ENCODE measurements around the gene MUSK. TPM values are rescaled to one million over a fixed set of nuclear protein-coding genes. Genes with fewer than 3 reads are reported as not detected.

The MUSK gene
- total and polyA plus RNA-seq, 2 donors (not counting 3 experiments of a cell fraction or from before 2014, with no cell fraction given), result 0.08 TPM; not detected in 1

DNA sequence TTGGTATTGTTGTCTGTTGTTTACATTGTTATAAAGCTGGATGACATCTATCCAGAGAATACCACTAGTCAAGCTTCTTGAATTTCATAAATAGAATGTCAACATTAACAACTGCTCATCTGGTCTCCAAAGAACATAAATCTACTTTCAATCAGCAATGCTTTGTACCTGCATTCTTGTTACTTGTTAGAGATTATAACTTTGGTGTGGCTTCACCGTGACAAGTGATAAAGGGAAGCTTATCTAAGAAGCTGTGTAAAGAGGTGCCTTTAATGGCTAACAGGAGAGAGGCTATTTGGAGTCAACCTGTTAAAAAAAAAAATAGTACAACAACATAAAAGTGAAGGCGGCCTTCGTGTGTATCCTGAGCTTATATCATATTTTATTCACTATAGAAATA is 41.8 kb downstream of the MUSK start:
- dilution Hi-C loops (cut with MboI; ENCODE audit: extremely low pct_ligation_motif_present, low sequenced_read_pairs), result no loop called here
- no peaks in the 10 kb centered on the region for H3K9me3 ChIP-seq (replicated peaks; ENCODE audit: control insufficient read depth, insufficient read depth, low read length)
- no peaks in the 10 kb centered on the region for H3K79me2 ChIP-seq (ENCODE audit: control insufficient read depth, insufficient read depth, low read length)
- H3K27me3 ChIP-seq (ENCODE audit: control insufficient read depth in 2 of 2, insufficient read depth in 2 of 2, low read length in 2 of 2), result no peaks in the 10 kb centered on the region
- no peak overlapping the region for H3K4me3 ChIP-seq (replicated peaks in 1 of 3; ENCODE audit: insufficient read depth in 1 of 3, low read depth in 1 of 3, low read length in 3 of 3)
- no peak overlapping the region for H2AFZ ChIP-seq (ENCODE audit: low read depth, low read length)
- H3K36me3 ChIP-seq (ENCODE audit: control insufficient read depth in 2 of 2, extremely low read depth in 1 of 2, insufficient read depth in 2 of 2, low read length in 2 of 2), result no peaks in the 10 kb centered on the region
- H3K9me1 ChIP-seq (replicated peaks; ENCODE audit: control insufficient read depth, extremely low read depth, insufficient read depth, low read length), result no peaks in the 10 kb centered on the region
- H3K9ac ChIP-seq (replicated peaks; ENCODE audit: extremely low read depth, insufficient read depth, low read length), result no peak overlapping the region
- intact Hi-C loops (cut with micrococcal nuclease), result no loop called here
- ChIA-PET POLR2A (no interaction called here), CTCF (interaction anchor here (0.6 to 0.9 kb wide), 2 partner anchors 8 to 18 kb away, joined by 3 read pairs; no protein-coding TSS in a partner anchor)
- FAIRE-seq (no peak), DNase-seq (ENCODE audit: low read depth, low spot score) (no peak)
- no peak for TF ChIP-seq GATA2 (IDR thresholded peaks at IDR 0.05; ENCODE audit: insufficient read depth, insufficient read length, low read depth, low read length)
- no peak overlapping the region for H3K27ac ChIP-seq (ENCODE audit: insufficient read depth, low read depth, low read length)
- no peaks in the 10 kb centered on the region for H3K4me1 ChIP-seq (ENCODE audit: control insufficient read depth, extremely low read depth, insufficient read depth, low read length)
- H3K4me2 ChIP-seq (ENCODE audit: insufficient read depth, low read length), result no peak overlapping the region
- no TSS peak for BruUV-seq (replicated peaks)
- no peaks in the 10 kb centered on the region for H4K20me1 ChIP-seq (replicated peaks; ENCODE audit: control insufficient read depth, extremely low read depth, insufficient read depth, low read length)

DNA sequence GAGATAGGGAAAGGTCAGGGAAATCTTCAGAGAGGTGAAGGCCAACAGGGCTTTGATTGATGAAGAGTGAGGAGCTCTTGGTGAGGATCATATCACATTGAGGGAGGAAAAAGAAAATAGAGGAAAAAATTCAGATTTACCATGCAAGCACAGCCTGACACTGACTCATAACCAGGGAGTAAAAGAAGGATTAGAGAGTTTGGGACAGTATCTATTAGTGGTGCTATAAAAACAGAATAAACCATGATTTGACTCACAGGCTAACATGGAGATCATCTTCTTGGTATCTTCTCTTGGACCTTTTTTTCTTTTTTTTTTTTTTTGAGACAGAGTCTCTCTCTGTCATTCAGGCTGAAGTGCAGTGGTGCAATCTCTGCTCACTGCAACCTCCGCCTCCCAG is 44.4 kb downstream of the MUSK start:
- no peaks in the 10 kb centered on the region for H3K9me3 ChIP-seq (replicated peaks; ENCODE audit: control insufficient read depth, insufficient read depth, low read length)
- no peak overlapping the region for H2AFZ ChIP-seq (ENCODE audit: low read depth, low read length)
- H3K79me2 ChIP-seq (ENCODE audit: control insufficient read depth, insufficient read depth, low read length), result no peaks in the 10 kb centered on the region
- CTCF ChIA-PET, result no interaction called here
- BruUV-seq (replicated peaks), result no TSS peak
- no peaks in the 10 kb centered on the region for H3K4me1 ChIP-seq (ENCODE audit: control insufficient read depth, extremely low read depth, insufficient read depth, low read length)
- dilution Hi-C loops (cut with MboI; ENCODE audit: extremely low pct_ligation_motif_present, low sequenced_read_pairs) (no loop called here), intact Hi-C loops (cut with micrococcal nuclease) (no loop called here)
- H3K4me3 ChIP-seq (replicated peaks in 1 of 3; ENCODE audit: insufficient read depth in 1 of 3, low read depth in 1 of 3, low read length in 3 of 3), result no peak overlapping the region
- H3K27ac ChIP-seq (ENCODE audit: insufficient read depth, low read depth, low read length), result no peak overlapping the region
- H3K27me3 ChIP-seq (ENCODE audit: control insufficient read depth in 2 of 2, insufficient read depth in 2 of 2, low read length in 2 of 2), result no peaks in the 10 kb centered on the region
- no peak overlapping the region for H3K4me2 ChIP-seq (ENCODE audit: insufficient read depth, low read length)
- DNase-seq (ENCODE audit: low read depth, low spot score) (no peak), FAIRE-seq (no peak)
- H3K9ac ChIP-seq (replicated peaks; ENCODE audit: extremely low read depth, insufficient read depth, low read length), result no peak overlapping the region
- no peak for TF ChIP-seq JUN (IDR thresholded peaks at IDR 0.05; ENCODE audit: borderline replicate concordance, insufficient read depth, insufficient read length, low read depth)
- no peaks in the 10 kb centered on the region for H4K20me1 ChIP-seq (replicated peaks; ENCODE audit: control insufficient read depth, extremely low read depth, insufficient read depth, low read length)
- H3K36me3 ChIP-seq (ENCODE audit: control insufficient read depth in 2 of 2, extremely low read depth in 1 of 2, insufficient read depth in 2 of 2, low read length in 2 of 2), result no peaks in the 10 kb centered on the region
- POLR2A ChIA-PET, result no interaction called here
- no peaks in the 10 kb centered on the region for H3K9me1 ChIP-seq (replicated peaks; ENCODE audit: control insufficient read depth, extremely low read depth, insufficient read depth, low read length)

All from endothelial cell of umbilical vein (primary cell).